Right forelimb (tissue), 1 donor: ENCODE results near the gene MARCHF7.
"Not testable (repeated sequence)": the region's sequence is repeated elsewhere in the genome, so short reads cannot be mapped to it uniquely, and the experiment has no call there.

ENCODE experiments used
- DNase-seq: peaks from one replicate; pipeline ENCODE4 v3.0.0-alpha.2; 2018

MARCHF7 gene

DNA sequence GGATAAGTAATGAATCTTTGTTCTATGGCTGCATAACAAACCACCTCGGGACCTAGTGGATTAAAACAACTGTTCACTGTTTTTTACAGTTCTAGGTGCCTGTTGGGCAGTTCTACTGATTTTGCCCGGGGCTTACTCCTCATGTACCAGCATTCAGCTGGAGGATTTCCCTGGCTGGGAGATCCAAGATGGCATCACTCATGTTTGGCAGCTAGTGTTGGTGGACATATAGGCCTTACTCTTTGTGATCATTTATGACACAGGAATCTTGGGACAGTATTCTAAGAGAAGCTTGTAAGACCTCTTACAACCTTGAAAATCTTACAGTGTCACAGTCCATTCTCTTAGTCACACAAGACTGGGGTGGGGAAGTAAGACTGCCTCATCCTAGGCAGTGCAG, 4.6 kb downstream of the MARCHF7 start:
- no peak for DNase-seq

DNA sequence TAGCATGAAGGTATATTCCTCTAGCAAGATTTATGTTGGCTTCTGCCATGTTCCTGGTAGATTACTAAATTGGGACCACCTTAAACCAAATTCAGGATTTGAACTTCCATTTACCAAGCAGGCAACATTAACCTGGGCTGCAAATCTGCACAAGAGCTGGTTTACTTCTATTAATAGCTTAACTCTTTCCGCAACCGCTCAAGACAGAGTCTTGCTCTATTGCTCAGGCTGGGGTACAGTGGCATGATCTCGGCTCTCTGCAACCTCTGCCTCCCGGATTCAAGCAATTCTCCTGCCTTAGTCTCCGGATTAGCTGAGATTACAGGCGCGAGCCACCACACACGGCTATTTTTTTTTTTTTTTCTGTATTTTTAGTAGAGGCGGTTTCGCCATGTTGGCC, 8.4 kb downstream of the MARCHF7 start:
- no peak for DNase-seq

DNA sequence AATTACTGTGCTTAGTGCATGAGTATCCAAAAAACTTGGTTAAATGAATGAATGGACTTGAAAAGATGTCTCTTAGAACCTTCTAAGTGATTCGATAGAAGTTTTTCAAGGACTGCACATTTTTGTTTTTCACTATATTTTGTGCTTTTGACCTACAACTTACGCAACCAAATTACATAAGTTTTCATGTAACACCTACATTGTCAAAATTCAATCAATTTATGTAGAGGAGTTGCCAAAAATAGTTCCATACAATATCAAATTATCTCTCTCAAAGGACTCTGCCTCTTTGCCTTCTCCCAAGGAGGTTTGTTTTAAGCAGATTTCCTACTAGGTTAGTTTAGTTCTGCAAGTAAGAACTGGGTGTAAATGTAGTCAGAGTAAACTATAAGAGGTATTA, 10.3 kb downstream of the MARCHF7 start:
- no peak for DNase-seq

GRCh38 chr2:159724795-159725572, 12.7 kb downstream of the MARCHF7 start:
- DNase-seq, result not testable (repeated sequence)

GRCh38 chr2:159725713-159726112, 13.4 kb downstream of the MARCHF7 start:
- DNase-seq, result no peak

DNA sequence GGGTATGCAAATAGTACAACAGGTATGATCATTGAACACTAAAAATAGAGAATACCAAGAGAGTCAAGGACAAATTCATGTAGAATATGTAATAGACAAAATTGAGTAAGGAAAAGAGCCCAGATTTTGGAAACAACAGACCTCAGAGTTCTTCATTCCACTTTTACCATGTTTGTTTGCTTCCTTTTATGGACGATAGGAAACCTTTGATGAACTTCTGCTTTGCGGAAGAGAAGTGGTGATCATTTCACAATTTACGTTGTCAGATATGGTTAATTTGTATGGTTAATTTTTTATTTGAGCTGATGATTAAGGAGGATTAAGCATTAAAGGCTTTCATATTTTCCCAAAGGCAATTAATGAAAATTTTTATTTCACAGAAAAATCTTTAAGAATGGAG, 16.3 kb downstream of the MARCHF7 start:
- no peak for DNase-seq

DNA sequence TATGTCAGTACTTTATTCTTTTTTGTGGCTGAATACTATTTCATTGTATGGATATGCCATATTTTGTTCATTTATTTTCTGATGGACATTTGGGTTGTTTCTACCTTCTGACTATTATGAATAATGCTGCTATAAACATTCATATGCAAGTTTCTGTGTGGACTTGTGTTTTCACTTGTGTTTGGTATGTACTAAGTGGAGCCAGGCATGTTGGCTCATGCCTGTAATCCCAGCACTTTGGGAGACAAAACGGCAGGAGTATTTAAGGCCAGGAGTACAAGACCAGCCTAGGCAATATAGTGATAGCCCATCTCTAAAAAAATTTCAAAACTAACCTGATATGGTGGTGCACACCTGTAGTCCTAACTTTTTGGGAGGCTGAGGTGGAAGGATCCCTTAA, 23.3 kb downstream of the MARCHF7 start:
- no peak for DNase-seq

DNA sequence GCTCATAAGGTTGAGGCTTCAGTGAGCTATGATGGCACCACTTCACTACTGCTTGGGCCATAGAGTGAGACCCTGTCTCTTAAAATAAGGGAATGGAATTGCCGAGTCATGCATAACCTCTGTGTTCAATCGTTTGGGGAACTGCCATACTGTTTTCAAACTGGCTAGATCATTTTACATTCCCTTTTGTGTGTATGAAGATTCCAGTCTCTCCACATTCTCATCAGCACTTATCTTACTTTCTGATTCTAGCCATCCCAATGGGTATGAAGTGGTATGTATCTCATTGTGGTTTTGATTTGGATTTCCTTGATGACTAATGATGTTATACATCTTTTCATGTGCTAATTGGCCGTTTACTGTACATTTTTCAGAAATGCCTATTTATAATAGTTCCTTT, 23.7 kb downstream of the MARCHF7 start:
- DNase-seq, result no peak

GRCh38 chr2:159737292-159737916, 25.1 kb downstream of the MARCHF7 start:
- DNase-seq, result no peak

DNA sequence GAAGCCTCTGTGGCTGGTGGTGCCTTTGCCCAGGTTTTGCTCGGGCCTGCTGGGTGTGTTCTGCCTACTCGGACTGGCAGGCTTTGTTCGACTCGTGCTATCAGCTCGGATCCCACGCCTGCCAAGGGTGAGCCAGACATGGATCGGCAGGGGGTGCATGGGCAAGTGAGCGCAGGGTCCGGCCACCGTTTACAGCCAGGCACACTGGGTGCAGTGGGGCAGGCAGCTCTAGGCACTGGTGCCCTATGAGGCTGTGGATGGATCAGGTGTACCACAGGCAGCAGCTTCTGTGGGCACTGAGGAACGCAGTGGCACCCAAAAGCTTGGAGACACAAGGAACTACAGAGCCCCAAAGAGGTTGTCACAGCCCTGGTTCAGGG, 25.6 kb downstream of the MARCHF7 start:
- DNase-seq, result no peak

- DNase-seq, result peak; percentile 53
Observed at GRCh38 chr2:159738509-159739390, 26.4 kb downstream of the MARCHF7 start.

DNA sequence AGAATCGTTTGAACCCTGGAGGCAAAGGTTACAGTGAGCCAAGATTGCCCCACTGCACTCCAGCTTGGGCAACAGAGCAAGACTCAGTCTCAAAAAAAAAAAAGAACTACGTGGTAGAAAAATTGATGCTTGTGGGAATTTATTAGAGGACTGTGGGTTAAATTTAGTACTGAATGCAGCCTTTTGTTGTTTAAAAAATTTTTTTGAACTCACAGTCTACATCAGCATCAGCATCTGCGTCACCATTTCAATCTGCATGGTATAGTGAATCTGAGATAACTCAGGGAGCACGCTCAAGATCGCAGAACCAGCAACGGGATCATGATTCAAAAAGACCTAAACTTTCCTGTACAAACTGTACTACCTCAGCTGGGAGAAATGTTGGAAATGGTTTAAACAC, 30.5 kb downstream of the MARCHF7 start:
- DNase-seq, result no peak

DNA sequence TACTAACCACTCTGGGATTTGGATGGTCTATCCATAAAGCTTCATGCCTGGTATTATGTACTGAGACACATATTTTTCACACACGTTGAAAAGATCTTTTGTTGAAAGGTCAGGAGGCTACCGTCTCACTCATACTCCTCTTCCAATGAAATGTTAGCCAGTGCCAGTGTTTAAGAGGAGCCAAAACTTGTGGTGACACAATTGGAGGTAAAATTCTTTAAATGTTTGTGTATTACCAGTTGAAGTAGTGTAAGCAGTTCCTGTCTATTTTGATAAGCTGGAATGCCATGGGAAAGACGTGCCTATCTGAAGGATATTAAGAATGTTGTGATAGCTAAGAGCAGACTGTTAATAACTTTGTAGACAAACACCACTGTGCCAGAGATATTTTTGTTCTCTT, 32.1 kb downstream of the MARCHF7 start:
- no peak for DNase-seq

GRCh38 chr2:159745237-159745636, 32.9 kb downstream of the MARCHF7 start:
- DNase-seq, result not testable (repeated sequence)

DNA sequence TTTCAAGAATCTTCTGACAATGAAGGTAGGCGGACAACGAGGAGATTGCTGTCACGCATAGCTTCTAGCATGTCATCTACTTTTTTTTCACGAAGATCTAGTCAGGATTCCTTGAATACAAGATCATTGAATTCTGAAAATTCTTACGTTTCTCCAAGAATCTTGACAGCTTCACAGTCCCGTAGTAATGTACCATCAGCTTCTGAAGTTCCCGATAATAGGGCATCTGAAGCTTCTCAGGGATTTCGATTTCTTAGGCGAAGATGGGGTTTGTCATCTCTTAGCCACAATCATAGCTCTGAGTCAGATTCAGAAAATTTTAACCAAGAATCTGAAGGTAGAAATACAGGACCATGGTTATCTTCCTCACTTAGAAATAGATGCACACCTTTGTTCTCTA, 35.8 kb downstream of the MARCHF7 start:
- no peak for DNase-seq

GRCh38 chr2:159750873-159751272, 38.6 kb downstream of the MARCHF7 start:
- DNase-seq, result no peak

- no peak for DNase-seq
Observed at GRCh38 chr2:159753797-159754196, 41.5 kb downstream of the MARCHF7 start.

- no peak for DNase-seq
Observed at GRCh38 chr2:159755014-159755413, 42.7 kb downstream of the MARCHF7 start.

DNA sequence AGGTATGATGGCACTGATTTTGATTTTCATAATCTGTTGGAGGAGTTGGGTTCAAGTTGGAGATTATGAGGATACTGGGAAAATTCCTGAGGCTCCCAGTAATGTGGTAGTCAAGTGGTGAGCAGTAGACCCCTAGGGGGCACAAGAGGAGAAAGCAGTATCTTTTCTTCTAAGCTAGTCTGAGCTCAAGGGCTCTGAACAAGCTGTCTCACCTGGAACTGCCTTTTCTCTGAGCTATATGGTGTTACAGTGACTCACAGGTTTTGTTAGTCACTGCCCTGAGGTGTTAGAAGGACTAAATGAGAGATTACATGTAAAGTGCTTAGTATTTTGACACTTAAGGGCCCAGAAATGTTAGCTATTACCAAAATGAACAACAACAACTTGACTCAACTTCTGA, 43.5 kb downstream of the MARCHF7 start:
- no peak for DNase-seq

DNA sequence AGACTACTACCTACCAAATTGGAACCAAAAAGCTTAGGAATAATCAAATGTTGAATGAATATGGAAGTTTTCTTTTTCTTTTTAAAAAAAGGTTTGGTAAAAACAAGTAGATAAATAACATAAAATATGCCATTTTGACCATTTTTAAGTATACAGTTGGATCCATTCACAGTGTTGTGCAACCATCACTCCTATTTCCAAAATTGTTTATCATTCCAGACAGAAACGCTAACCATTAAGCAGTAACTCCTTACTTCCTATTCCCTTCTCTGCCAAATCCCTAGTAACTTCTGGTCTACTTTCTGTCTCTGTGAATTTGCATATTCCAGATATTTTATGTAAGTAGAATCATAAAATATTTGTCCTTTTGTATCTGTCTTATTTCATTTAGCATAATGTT, 45.9 kb downstream of the MARCHF7 start:
- no peak for DNase-seq

GRCh38 chr2:159758686-159759085, 46.4 kb downstream of the MARCHF7 start:
- DNase-seq, result no peak

DNA sequence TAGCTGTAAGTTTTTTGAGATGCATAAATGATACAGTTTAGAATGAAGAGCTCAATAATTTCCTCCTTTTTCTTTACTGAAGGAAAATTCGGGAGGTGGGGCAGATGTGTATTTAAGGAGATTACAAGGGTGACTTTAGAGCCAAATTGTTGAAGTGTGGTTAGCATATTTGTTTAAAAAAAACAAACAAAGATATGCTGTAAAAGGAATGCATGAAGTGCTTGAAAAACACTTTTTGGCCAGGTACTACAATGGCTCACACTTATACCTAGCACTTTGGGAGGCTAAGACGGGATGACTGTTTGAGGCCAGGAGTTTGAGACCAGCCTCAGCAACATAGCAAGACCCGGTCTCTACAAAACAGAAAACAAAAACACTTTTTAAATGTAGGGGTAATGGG, 47.3 kb downstream of the MARCHF7 start:
- no peak for DNase-seq

- DNase-seq, result no peak
Observed at GRCh38 chr2:159760326-159760725, 48.0 kb downstream of the MARCHF7 start.

DNA sequence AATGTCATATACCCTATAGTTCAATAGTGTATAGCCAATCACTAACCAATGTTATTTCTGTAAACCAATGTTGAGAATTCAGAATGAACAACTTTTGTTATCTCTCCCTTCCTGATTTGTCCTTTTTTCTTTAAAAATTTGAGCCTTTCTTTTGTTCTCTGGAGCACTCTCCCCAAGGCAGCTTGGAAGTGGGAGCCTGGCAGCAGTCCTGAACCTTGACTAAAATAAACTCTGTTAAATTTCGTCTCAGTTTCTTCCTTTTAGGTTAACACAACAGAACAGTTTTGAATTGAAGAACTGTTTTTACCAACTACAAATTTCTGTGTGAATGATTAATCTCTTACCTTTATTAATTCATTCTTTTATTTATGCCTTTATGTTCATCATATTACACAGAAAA, 49.8 kb downstream of the MARCHF7 start:
- no peak for DNase-seq
